HG03432 (cell line): ENCODE data around the gene RBMS3.

ENCODE experiments used
- ATAC-seq: cut with Tn5 transposase; IDR thresholded peaks from one replicate; pipeline ENCODE4 v1.9.1; 2021; ENCODE audit warnings: mild to moderate bottlenecking, moderate library complexity; ENCODE audit not compliant: unreplicated experiment

Gene RBMS3

DNA sequence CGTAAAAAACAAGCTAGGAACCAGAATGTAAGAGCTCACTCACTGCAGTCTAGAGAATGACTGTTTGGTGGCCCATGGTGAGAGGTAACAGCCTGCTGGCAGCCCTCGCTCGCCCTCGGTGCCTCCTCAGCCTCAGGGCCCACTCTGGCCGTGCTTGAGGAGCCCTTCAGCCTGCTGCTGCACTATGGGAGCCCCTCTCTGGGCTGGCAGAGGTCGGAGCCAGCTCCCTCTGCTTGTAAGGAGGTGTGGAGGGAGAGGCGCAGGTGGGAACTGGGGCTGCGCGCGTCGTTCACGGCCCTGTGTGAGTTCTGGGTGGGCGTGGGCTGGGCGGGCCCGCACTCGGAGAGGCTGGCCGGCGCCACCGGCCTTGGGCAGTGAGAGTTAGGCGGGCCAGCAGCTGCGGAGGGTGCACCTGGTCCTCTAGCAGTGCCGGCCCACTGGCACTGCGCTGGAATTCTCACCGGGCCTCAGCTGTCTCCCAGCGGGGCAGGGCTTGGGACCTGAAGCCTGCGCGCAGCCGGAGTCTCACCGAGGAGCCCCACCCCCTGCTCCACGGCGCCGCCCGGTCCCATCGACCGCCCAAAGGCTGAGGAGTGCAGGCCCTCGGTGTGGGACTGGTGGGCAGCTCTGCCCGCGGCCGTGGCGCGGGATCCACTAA lies 420.6 kb downstream of the RBMS3 start:
- no peak for ATAC-seq

DNA sequence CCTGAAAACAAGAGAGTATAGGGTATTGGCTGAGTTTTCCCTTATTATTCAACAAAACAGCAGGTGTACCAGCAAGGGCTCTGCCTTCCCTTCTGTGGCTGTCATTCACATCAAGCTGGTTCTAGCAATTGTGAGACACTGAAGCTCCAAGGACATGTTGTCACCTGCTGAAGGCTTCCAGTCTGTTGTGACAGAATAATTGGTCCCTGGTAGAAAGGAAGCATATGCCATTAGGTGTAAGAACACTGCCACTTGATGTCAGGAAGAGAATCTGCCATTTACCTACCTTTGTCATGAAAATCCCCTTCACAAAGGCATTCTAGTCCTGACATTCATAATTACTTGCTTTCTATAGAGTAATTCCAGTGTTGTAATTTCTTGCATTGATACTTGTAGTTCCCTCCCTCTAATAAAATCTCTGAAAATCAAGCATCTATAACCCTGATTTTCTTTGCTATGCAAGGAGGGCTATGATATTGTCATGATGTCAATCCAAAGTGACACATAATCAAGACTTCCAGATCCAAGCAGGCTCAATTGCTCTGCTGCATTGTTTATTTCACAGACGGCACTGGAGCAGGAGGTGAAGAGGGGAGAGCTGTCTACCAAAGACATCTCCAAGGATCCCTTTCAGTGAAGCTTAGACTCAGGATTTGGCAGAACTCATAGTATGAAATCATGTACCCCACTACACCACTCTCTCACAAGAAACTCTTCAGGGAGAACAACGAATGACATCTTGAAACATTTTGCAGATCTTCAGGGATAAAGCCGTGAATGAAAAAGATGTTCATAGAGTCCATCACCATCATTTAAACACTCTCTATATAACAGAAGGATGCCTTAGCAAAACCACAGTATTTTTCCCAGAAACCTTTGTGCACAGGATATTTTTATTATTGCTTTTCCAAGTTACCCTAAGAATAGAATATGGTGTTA lies 425.3 kb downstream of the RBMS3 start:
- no peak for ATAC-seq

DNA sequence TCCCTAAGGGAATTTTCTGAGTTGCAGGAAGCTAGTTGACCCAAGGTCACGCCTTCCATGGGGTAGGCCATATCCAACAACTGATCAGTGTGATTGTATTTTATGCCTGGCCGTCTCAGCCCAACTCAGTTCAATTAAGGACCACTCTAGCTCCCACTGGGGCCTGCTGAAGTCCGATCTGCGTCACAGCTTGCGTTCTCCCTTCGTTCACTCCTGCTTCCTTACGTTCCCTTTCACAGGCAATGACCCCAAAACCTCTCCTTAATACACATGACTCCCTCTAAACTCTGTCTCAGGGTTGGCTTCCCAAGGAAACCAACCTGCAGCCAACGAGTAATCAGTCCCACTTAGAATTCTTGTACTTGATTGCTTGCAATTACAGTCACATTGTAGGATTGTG lies 428.0 kb downstream of the RBMS3 start:
- ATAC-seq = no peak

DNA sequence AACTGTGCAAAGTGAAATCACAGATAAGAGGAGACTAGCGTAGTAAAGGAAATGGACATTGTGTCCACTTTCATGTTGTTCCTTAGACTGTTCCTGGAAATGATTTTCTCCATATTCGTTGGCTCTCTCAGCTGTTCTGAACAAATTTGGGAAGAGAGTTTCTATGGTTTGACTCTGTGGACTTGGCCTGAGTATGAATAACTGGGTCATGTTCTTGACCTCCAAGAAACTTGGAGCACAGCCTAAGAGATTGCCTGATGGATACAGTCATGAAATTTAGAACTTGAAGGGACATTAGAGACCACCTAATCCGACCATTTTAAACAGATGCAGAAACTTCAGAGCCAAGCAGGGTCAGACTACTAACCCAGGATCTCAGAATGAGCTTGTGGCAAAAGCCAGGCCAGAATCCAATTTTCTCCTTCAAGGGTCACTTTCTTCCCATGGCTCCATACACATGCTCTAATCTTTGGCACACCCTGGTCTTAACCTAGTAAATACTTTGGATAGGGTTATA lies 430.4 kb downstream of the RBMS3 start:
- no peak for ATAC-seq

DNA sequence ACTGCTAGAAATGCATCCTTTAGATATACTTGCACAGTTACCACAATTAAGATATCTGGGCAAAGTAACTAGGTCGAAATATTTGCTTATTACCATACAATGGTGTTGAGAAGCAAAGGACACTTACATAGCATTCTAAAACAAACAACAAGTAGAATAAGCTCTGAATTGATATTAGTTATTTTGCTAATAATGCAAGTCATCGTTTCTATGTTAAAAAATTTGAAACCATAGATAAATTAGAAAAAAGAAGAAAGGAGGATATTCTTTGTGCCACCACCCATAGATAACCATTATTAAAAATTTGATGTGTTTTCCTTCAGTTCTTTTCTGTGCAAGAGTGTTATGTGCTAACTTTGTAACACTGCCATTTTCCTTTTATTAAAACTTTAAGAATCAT lies 435.3 kb downstream of the RBMS3 start:
- no peak for ATAC-seq

DNA sequence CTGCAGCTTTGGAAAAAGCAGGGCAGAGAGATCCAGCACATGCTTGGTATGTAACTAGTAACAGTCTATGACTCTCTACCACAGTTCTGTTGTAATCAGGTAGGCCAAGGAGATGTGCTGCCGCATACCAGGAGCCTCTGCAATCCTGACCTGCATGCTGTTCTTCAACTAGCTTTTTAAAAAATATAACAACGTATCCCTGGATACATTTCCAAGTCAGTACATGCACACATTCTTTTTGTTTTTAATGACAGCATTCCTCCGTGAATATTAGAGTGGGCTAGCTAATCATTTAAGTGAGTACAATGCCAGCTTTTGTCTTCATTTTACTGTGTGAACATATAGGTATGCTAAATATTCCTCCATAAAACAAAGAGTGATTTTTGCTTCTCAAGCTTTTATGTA lies 437.8 kb downstream of the RBMS3 start:
- no peak for ATAC-seq

DNA sequence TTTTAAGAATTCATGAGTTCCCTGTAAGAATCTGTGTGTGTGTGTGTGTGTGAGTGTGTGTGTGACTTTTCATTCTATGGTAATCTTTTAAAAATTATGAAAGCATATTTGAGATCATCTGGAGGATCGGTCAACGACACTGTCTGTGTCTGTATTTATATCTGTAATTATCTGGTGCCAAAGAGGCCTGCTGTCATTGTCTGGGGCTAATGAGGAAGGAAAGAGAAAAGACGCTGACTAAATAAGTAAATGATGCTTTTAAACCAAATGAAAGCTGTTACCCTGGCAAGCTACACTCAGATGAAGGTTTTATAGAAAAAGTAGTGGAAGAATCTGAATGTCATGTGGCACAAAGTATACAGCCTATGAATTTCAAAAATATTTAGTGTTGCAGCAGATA lies 439.8 kb downstream of the RBMS3 start:
- no peak for ATAC-seq

DNA sequence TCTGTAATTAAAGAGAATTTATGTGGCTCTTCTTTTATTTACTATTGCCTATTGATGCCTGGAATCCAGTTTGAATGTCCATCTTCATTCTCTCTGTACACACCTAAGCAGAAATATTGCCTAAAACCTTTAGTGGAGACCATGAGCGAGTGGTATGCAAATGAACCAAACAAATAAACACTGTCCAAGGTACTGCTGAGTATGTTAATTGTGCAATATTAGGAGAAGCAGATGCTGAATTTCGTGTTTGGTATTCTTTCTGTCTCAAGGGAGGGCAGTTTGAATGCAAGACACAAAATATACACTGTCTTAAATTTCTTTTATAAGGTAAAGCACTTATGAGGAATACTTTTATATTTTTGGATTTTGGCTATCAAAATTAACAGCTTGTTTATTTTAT lies 440.9 kb downstream of the RBMS3 start:
- no peak for ATAC-seq

DNA sequence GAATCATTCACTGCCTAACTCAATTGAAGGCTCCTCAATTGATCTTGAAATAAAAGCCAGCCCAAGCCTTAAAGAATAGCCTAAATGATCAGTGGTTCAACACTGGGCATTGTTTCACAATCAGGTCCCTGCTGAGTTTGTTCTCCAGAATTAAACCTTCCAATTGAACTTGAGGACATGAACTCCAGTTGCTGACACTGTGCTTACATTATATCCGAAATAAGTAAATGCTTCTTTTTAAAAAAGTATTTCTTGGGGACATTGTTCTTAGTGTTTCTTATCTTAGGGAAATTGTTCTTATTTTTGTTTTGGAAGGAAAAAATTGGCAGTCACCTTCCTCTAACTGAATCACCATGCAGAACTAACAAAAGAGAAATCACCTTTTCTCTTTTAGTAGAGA lies 450.2 kb downstream of the RBMS3 start:
- no peak for ATAC-seq

DNA sequence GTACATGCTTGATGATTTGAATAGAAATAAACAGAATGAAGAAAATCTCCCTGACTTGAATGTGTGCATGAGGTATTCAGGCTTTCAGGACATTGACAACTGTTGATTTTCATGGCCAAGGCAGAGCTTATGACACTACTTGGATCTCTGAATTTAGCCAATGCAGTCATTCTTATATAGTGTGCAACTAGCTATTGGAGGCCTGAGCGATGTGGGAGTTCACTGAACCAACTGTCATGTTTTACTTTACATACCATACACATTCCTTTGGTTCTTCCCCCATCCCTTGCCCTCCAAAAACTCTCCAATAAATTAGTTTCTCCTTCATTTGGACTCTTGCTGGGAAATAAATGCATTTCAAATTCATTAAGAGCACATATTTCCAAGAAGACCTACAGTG lies 460.4 kb downstream of the RBMS3 start:
- no peak for ATAC-seq

DNA sequence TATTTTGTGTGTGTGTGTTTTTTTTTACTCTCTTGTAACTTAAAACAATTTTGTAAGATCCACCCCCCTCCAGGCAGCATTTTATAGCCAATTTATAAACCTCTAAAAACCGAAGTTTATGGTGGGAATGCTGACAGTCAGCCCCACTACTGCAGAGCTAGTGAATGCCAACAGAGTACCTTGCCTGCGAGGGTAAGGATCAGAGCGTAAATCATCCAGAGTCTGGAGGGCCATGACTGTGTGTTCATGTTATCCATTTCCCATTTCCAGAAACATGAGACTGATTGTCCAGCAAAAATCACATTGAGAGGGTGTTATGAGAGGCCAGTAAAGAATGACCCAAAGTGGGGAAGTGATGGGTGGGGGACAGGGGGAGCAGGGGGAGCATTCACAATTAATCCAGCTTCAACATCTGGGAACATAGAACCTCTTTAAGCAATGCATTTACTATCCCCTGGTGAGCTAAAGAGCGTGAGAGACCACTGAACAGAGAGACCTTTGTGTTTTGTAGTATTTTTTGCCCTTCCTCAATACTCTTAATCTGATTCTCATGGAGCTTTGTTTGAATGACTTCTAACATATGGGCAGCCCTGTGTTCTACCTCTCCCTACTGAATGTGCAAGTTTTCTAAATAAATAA lies 464.5 kb downstream of the RBMS3 start:
- ATAC-seq = no peak

DNA sequence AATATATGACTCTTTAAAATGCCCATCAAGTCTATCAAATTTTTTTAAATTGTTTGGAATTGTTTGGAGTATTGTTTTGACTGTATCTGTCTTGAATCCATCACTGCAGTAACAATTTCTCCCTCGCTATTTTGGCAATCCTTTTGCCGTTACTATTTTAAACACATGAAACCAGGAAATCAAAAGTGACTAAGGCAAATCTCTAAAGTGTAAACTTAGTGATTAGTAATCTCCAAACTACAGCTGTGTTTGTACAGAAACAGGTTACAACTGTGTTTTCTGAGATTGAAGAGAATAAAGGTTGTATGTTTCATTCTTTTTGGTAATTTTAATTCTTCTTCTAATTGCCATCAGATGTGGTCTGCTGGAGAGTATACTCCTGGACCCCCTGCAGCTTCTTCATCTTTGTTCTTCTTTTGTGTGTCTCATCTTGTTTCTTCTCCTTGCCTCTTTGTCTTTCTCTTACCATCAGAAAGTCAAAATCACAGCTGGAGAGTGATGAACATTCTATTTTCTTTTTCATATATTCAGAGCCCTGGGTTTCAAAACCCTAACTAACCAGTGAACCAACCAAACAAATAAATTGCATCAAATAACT lies 465.4 kb downstream of the RBMS3 start:
- no peak for ATAC-seq

DNA sequence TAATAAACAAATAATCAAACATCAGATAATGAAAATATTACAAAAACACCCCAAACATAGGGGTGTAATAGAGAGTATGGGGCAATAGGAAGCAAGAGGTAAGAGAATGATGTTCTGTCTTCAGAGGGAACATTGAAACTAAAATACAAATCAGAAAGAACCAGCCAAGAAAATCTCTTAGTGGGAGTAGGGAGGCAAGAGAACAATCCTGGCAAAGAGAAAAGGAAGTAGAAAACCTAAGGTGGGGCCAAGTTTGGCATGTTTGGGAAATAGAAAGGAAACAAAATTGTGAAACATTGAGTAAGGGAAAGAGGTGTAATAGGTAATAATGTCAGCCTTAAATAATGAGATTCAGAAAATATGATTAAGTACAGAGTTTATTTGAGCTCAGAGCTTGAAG lies 467.1 kb downstream of the RBMS3 start:
- no peak for ATAC-seq

DNA sequence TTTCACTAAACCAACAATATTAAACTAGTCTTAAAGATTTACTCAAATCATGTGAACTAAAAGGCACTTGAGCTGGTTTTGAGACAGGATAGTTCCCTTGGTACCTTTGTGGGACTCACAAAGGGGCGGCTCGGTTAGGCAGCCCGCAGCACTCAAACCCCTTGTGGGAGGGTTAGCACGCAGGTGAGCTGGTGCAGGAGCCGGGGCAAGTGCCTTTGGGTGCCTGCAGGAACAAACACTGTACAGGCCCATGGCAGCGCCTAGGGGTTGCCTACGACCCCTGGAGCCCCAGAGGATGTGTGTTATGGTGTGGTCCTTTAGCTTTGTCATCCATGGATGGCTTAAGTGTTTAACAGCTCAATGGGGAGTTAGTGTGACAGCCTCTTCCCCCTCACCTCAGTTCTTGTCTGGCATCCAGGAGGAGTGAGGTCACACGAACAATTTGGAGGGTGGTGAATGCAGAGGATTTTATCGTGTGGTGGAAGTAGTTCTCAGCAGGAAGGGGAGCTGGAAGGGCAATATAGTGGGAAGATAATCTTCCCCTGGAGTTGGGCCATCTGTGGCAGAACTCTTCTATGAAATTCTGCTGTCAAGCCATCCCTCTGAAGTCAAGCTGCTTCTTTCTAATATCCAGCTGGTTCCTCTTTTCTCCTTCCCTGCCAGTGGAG lies 470.9 kb downstream of the RBMS3 start:
- ATAC-seq = no peak

DNA sequence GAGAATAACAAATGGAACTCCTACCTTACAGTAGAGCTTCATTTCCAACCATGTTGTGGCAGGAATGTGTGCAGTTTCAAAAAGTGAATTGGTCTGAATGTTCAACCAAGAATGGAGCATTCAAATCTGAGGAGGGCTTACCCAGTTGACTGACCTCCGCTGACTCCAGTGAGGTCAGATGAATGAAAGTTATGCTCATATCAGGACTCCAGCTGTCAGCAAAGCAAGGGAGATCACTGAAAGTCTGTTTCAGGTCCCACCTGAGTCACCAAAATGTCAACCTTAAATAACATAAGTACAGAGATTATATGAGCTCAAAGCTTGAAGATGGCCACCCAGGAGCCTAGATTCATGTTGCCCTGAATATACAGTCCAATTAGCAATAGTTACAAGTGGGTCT lies 473.5 kb downstream of the RBMS3 start:
- ATAC-seq = peak; percentile 87

DNA sequence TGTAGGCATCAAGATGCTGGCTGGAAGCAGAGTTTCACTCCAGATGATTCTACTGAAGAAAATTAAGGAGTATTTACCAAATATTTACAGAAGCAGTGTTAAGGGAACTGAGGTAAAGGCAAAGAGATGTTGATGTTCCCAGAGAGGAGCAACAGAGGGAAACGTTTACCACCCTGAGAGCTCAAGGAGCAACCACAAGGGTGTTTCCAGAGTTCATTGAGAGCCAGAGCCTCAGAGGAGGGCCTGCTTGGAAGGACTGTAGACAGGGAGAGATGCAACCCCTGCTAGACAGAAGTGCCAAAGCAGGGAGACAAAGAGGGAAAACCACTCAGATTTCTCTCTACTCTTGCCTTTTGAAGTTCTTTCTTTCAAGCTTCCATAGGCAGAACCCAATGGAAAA lies 474.5 kb downstream of the RBMS3 start:
- no peak for ATAC-seq

DNA sequence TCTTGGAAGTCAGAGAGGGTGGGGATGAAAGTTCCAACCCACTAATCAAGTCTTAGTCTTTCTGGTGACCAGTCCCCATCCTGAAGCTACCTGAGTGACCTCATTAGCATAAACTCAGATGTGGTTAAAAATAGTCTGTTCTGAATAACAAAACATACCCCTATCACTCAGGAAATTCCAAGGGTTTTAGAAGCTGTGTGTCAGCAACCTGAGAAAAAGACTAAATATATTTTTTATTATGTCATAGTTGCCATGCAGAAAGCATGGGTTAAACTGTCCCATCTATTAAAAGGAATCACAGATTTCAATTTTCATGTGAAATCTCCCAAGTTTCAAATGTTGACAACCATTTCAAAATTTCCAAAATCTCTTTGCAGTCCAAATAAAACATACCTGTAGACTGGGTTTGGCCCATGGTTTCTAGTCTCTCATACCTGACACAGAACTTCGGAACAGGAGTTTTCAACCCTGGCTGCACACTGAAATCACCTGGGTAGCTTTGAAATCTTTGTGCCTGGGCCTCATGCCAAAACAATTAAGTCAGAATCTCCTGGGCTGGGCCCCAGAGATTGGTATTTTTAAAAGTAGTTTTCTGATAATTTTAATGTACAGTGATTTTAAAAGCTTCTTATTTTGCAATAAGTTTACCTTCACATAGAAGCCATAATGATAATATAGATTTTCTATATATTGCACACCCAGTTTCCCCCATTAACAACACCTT lies 476.3 kb downstream of the RBMS3 start:
- ATAC-seq = no peak

DNA sequence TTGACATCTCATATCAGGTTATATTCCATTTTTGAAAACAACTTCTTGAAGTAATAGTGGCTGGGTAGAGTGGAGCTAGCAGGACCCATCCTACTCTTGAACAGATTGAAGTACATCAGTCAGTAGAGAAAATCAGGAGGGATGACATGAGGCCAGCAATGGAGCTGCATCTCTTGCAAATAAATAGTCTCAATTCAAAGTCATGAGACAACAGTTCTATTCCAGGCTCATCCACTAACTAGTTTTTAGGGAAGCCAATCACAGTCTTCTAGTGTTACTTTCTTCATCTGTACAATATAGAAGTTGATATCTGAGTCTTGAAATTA lies 477.2 kb downstream of the RBMS3 start:
- ATAC-seq = no peak

DNA sequence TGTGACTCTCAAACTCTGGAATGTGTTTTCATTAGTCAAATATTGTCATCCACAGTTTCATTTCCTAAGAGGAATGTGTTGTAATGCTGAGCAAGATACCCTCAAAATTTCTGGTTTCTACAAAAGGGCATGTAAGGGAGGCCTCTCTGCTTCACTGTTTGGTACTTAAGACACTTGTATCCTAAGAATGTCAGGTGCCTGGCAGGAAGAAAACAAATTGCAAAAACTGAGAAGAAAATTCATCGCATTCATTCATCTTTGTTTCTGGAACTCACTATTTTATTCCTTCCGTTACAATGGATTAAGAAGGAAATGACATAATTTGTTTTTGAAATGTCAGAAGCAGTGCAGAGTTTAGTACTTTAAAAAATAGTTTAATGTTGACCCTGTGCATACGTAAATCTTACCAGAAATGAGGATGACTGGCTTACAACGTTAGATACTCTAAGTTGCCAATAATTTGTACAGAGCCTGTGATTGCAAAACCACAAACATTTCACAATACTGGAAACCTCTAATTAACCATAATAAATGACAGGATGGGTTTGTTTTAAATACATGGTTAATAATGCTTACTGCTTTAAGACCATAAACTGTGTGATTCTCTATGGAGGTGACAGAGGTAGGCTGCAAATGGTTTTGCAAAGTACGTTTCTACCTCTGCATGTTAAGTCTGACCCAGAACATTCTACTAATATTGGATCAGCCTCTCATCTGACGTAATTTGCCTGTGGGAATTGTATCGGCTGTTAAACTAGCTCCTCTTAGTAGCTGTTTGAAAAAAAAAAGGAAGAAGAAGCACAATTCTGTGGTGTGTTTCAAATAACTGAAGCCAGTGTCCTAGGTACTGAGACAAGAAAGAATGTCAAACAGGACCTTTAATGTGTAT lies 477.8 kb downstream of the RBMS3 start:
- ATAC-seq = no peak
